HepG2 (cell line): ENCODE measurements around the gene PLEKHH3. TPM values are rescaled to one million over a fixed set of nuclear protein-coding genes. Genes with fewer than 3 reads are reported as not detected.

Source experiments
- CREM ChIP-seq, 2 experiments: sonication (generic) in 1 of 2; formaldehyde crosslinking in 1 of 2; IDR thresholded peaks; 2 replicates each; pipeline versions ENCODE4 v1.4.0 to v1.6.1; 2016 to 2020; ENCODE audit warnings: antibody characterized with exemption in 1 of 2, mild to moderate bottlenecking in 1 of 2, missing genetic modification reagents in 1 of 2
- GMEB2 ChIP-seq: IDR thresholded peaks from 2 replicates; pipeline ENCODE4 v1.6.1; 2016; ENCODE audit warnings: missing biosample characterization, missing genetic modification reagents, low read depth
- NR2F2 ChIP-seq: IDR thresholded peaks from 2 replicates; pipeline ENCODE4 v1.6.1; 2012; ENCODE audit warnings: low read depth, inconsistent platforms, borderline replicate concordance
- SALL1 ChIP-seq: sonication (generic); formaldehyde crosslinking; IDR thresholded peaks from 2 replicates; pipeline ENCODE4 v1.8.0; 2022; ENCODE audit warnings: mild to moderate bottlenecking, missing genetic modification reagents
- TEAD3 ChIP-seq: optimal IDR thresholded peaks from 2 replicates; pipeline ENCODE3; 2016; ENCODE audit warnings: borderline replicate concordance
- TFDP1 ChIP-seq: IDR thresholded peaks from 2 replicates; pipeline ENCODE4 v1.6.1; 2016; ENCODE audit warnings: missing compliant biosample characterization, missing genetic modification reagents, borderline replicate concordance
- TMF1 ChIP-seq: sonication (generic); formaldehyde crosslinking; IDR thresholded peaks from 2 replicates; pipeline ENCODE4 v1.8.1; 2022; ENCODE audit warnings: low read depth, missing genetic modification reagents
- ZMAT5 ChIP-seq: sonication (generic); formaldehyde crosslinking; IDR thresholded peaks from 2 replicates; pipeline ENCODE4 v1.5.0; 2020; ENCODE audit warnings: mild to moderate bottlenecking, low read depth, missing genetic modification reagents, borderline replicate concordance
- ZMYM2 ChIP-seq: sonication (generic); formaldehyde crosslinking; IDR thresholded peaks from 2 replicates; pipeline ENCODE4 v1.8.0; 2022; ENCODE audit warnings: mild to moderate bottlenecking, missing genetic modification reagents
- ZNF142 ChIP-seq: sonication (generic); formaldehyde crosslinking; IDR thresholded peaks from 2 replicates; pipeline ENCODE4 v1.4.0; 2020; ENCODE audit warnings: missing genetic modification reagents
- ZNF607 ChIP-seq: sonication (generic); formaldehyde crosslinking; IDR thresholded peaks from 2 replicates; pipeline ENCODE4 v1.5.1; 2020; ENCODE audit warnings: missing genetic modification reagents, mild to moderate bottlenecking, borderline replicate concordance
- ZNF609 ChIP-seq: sonication (generic); formaldehyde crosslinking; IDR thresholded peaks from 2 replicates; pipeline ENCODE4 v1.4.0; 2020; ENCODE audit warnings: mild to moderate bottlenecking, missing genetic modification reagents, borderline replicate concordance
- polyA plus RNA-seq, 8 experiments: library from polyadenylated mRNA; depleted of rRNA in 3 of 8; stranded (reverse) in 7 of 8; unstranded in 1 of 8; fragments of >200 nt; fragmentation: Illumina TruSeq in 4 of 8; extraction: Trizol in 4 of 8; gene quantifications; 2 replicates each; pipeline versions ENCODE4 v1.2.1 to v1.2.3, GENCODE V29; 2011 to 2016; ENCODE audit warnings: low read depth in 4 of 8, missing spikeins in 1 of 8, mixed read lengths in 1 of 8; ENCODE audit not compliant: insufficient read depth in 1 of 8
- total RNA-seq, 5 experiments: library from RNA; depleted of rRNA; stranded (reverse); fragments of >200 nt; fragmentation: Illumina TruSeq; extraction: Trizol; gene quantifications; 2 replicates each; pipeline ENCODE4 v1.2.3, GENCODE V29; 2016; ENCODE audit warnings: low read depth in 1 of 5

The PLEKHH3 gene
- total and polyA plus RNA-seq, 2 of the 13 experiments (the other 11 are each of a cell fraction or from before 2014, with no cell fraction given): 6.0 to 19.9 TPM

- no peak for TF ChIP-seq ZNF142 (CRISPR knock-in tag)
- TF ChIP-seq ZNF609 (CRISPR knock-in tag): 0 out of 2 replicates have a peak, but pooled peaks have one; percentile 47
- no peak for TF ChIP-seq TMF1 (CRISPR knock-in tag)
- peak; percentile 63; the same call in 1 of the 2 replicates for TF ChIP-seq SALL1
- peak; percentile 74; the same call in 1 of the 2 replicates for TF ChIP-seq TFDP1 (CRISPR knock-in tag)
- no peak for TF ChIP-seq ZNF607
- no peak for TF ChIP-seq NR2F2
- no peak for TF ChIP-seq ZMAT5 (CRISPR knock-in tag)
- TF ChIP-seq GMEB2 (CRISPR knock-in tag): no peak
- TF ChIP-seq ZMYM2 (CRISPR knock-in tag): no peak
- peak; percentile 61 for TF ChIP-seq TEAD3 (CRISPR knock-in tag)
- no peak for TF ChIP-seq CREM (IDR thresholded peaks at IDR 0.05)
- no peak for TF ChIP-seq CREM (CRISPR knock-in tag; IDR thresholded peaks at IDR 0.05)
Observed at GRCh38 chr17:42618442-42619150, 58.2 kb downstream of the PLEKHH3 start (continued).
